ENCODE results near the gene IL12RB2. TPM values are rescaled to one million over a fixed set of nuclear protein-coding genes. Genes with fewer than 3 reads are reported as not detected.
A peak's percentile ranks its signal among the peaks of the same experiment; 100 is the strongest.
"Not testable (repeated sequence)": the region's sequence is repeated elsewhere in the genome, so short reads cannot be mapped to it uniquely, and the experiment has no call there.

IL12RB2 gene
- total RNA-seq, 1 donor from 2014 or later, result 221 TPM

DNA sequence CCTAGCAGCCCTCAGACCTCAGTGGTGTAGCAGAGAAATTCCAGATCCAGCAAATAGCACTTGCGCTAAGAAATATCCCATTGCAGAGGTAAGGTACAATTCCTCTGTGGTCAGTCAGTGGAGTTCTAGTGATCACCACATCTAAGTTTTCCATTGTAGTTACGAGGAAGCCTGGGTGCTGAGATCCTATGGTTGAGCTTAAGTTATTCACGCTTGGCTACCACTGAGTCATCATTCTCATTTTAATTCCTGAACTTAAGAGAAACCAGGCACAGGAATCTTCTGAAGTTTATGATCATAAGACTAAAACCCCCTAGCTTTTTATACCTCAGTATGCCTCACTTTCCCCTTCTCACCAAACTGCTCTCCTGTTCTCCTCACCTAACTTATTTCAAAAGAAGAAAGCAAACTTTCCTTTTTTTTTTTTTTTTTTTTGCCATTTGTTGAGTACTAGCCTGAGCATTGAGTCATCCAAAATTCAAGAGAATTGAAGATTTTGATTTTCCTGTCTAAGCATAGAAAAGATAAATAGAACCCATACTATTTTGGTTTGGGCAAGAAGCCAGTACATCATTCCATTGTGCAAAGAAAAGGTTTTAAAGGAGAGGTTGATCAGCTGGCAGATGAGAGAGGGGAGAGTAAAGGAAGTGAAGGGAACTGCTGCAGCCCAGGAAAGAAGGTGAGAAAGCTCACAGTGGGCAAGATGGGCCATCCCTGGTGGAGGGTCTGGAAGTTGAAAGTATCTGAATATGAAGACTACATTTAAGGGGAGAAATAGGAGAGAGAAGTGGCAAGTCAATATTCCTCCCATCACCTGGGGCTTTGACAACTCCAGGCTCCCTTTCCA is 82.6 kb downstream of the IL12RB2 start:
- no peaks in the 10 kb centered on the region for H3K27me3 Mint-ChIP-seq (ENCODE audit: insufficient read depth)
- H3K4me1 Mint-ChIP-seq (ENCODE audit: low read depth), result peaks cover 13% of the 10 kb centered on the region
- H3K9me3 Mint-ChIP-seq, result no peaks in the 10 kb centered on the region
- peak overlapping the region; percentile 61 for H3K27ac Mint-ChIP-seq
- DNase-seq (ENCODE audit: low spot score), result no peak
- no peak overlapping the region for H3K4me3 Mint-ChIP-seq
- intact Hi-C loops (cut with micrococcal nuclease), result no loop called here
- H3K36me3 Mint-ChIP-seq (ENCODE audit: low read depth), result peaks cover 55% of the 10 kb centered on the region

DNA sequence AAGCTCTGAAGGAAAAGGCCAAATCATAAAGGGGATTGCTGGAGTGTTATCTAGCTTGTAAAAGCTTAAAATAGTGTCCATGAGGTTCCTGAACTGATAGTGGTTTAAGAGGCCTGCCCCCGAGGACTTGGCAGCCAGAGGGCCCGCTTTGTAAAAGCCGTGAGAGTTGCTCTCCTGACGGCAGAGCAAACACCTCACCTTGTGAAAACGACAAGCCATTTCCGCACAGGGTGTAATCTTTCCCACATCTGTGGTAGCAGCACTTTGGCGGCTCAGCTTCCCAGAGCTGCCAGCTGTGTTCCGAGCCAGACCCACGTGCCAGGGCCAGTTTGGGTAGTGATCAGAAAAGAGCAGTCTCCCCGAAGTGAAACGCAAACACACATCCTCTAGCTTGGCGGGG is 85.6 kb downstream of the IL12RB2 start:
- Mint-ChIP-seq H3K27ac (peak overlapping the region; percentile 26), H3K9me3 (no peaks in the 10 kb centered on the region), H3K27me3 (ENCODE audit: insufficient read depth) (no peaks in the 10 kb centered on the region), H3K4me3 (no peak overlapping the region), H3K4me1 (ENCODE audit: low read depth) (peaks cover 25% of the 10 kb centered on the region), H3K36me3 (ENCODE audit: low read depth) (peaks cover 62% of the 10 kb centered on the region)
- DNase-seq (ENCODE audit: low spot score), result no peak
- intact Hi-C loops (cut with micrococcal nuclease), result no loop called here

DNA sequence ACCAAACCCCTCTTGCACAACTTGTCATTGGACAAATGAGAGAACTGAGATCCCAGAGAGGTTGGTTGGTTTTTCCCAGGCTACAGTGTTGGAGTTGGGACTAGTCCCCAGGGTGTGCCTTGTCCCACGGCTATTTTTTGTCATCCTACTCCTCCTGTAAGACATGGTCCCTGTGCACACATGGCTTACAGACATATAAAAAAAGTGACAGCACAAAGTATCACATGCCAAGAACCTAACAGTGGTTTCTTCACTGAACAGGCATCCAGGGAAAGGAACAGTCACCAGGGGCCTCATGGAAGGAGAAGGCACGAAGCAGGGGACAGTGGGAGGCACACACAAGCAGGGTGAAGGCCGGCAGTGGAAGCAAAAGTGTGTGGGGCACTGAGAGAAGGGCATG is 86.1 kb downstream of the IL12RB2 start:
- no peak for DNase-seq (ENCODE audit: low spot score)
- H3K9me3 Mint-ChIP-seq, result no peaks in the 10 kb centered on the region
- H3K27ac Mint-ChIP-seq, result peak overlapping the region; percentile 26
- peaks cover 67% of the 10 kb centered on the region for H3K36me3 Mint-ChIP-seq (ENCODE audit: low read depth)
- H3K4me1 Mint-ChIP-seq (ENCODE audit: low read depth), result peaks cover 29% of the 10 kb centered on the region
- no peaks in the 10 kb centered on the region for H3K27me3 Mint-ChIP-seq (ENCODE audit: insufficient read depth)
- intact Hi-C loops (cut with micrococcal nuclease), result no loop called here
- no peak overlapping the region for H3K4me3 Mint-ChIP-seq

DNA sequence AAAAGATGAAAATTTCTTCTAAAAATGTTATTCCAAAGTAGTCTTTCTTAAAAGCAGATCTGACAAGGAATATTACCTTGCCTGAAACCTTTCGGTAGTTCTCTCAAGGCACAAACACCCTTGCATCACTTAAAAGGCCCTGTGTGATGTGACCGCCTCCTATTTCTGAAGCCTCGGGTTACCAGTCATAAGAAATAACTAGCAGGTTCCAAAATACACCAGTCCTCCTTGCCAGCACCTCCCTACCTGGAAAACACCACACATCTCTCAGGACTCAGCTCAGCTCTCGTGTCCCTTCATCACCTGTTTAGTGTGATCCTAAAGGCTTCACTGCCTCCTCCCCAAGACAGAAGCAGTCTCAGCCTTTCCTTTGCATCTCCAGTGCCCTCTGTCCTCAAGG is 86.9 kb downstream of the IL12RB2 start:
- Mint-ChIP-seq H3K36me3 (ENCODE audit: low read depth) (peaks cover 68% of the 10 kb centered on the region), H3K9me3 (no peaks in the 10 kb centered on the region), H3K4me1 (ENCODE audit: low read depth) (peaks cover 36% of the 10 kb centered on the region), H3K27ac (peak overlapping the region; percentile 34), H3K4me3 (no peak overlapping the region), H3K27me3 (ENCODE audit: insufficient read depth) (no peaks in the 10 kb centered on the region)
- DNase-seq (ENCODE audit: low spot score), result no peak
- intact Hi-C loops (cut with micrococcal nuclease), result no loop called here

DNA sequence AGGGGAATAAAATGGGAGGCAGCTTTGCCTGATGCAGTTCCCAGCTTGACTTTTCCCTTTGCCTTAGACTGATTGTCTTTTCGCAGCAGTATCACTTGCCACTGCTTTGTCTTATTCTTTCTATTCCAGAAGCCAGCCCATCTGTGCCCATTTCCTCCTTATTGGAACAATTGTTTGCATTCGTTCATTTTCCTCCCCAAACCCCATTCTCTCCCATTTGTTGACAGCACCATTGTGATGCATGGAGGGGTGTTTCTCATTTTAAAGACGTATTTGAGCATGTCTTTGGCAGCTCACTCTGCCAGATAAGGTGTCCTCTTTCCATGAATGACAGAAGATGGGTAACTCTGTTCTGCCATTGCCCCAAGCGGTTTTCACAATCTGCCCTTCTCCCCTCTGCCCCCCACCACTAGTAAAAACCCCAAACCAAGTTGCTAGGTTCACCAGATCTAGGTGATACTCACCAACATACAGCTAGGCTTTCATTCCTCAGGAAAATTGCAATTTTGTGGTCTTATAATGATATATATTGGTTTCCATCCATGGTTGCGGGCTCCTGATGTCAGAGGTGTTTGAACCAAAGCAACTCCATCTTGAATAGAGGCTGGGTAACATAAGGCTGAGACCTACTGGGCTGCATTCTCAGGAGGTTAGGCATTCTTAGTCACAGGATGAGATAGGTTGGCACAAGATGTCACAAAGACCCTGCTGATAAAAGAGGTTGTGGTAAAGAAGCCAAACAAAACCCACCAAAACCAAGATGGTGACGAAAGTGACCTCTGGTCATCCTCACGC is 91.7 kb downstream of the IL12RB2 start:
- Mint-ChIP-seq H3K27ac (peak overlapping the region; percentile 82), H3K27me3 (ENCODE audit: insufficient read depth) (no peaks in the 10 kb centered on the region), H3K9me3 (no peaks in the 10 kb centered on the region), H3K4me3 (no peak overlapping the region), H3K4me1 (ENCODE audit: low read depth) (peaks cover 39% of the 10 kb centered on the region), H3K36me3 (ENCODE audit: low read depth) (peaks cover 60% of the 10 kb centered on the region)
- DNase-seq (ENCODE audit: low spot score), result no peak
- intact Hi-C loops (cut with micrococcal nuclease), result no loop called here

DNA sequence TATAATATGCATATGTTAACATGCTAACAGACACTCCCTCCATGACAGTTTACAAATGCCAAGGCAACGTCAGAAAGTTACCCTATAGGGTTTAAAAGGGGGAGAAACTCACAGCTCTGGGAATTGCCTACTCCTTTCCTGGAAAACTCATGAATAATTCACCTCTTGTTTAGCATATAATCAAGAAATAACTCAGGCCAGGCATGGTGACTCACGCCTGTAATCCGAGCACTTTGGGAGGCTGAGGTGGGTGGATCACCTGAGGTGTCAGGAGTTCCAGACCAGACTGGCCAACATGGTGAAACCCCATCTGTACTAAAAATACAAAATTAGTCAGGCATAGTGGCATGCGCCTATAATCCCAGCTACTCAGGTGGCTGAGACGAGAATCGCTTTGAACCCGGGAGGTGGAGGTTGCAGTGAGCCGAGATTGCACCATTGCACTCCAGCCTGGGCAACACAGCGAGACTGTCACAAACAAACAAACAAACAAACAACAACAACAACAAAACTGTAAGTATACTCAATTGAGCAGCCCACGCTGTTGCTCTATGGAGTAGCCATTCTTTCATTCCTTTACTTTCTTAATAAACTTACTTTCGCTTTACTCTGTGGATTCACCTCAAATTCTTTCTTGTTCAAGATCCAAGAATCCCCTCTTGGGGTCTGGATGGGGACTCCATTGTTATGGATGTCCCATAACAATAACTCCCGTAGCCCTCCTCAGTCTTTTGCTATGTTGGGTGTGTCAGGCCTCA is 92.5 kb downstream of the IL12RB2 start:
- H3K9me3 Mint-ChIP-seq; H3K4me3 Mint-ChIP-seq; H3K27me3 Mint-ChIP-seq (ENCODE audit: insufficient read depth); DNase-seq (ENCODE audit: low spot score): not testable (repeated sequence)
- Mint-ChIP-seq H3K36me3 (ENCODE audit: low read depth) (peaks cover 63% of the 10 kb centered on the region), H3K27ac (peak overlapping the region; percentile 82), H3K4me1 (ENCODE audit: low read depth) (peaks cover 43% of the 10 kb centered on the region)
- intact Hi-C loops (cut with micrococcal nuclease), result loop anchor here (1.0 kb wide), 1 partner anchor 30 kb away; the partner anchor contains the start of gene SERBP1

DNA sequence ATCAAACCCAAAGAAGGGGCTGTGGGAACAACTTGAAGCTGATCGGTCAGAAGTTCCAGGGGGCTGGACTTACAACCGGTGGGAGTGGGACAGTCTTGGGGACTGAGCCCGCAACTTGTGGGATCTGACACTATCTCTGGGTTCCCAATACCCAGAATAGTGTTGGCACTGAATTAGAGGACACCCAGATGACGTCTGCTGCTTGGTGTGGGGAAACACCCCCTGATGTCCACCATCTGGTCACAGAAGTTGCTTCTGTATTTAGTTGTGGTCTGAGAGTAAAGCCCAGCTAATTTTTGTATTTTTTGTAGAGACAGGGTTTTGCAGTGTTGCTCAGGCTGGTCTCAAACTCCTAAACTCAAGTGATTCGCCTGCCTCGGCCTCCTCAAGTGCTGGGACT is 93.8 kb downstream of the IL12RB2 start:
- H3K9me3 Mint-ChIP-seq, result no peaks in the 10 kb centered on the region
- no peak overlapping the region for H3K4me3 Mint-ChIP-seq
- intact Hi-C loops (cut with micrococcal nuclease), result no loop called here
- DNase-seq (ENCODE audit: low spot score), result no peak
- H3K27ac Mint-ChIP-seq, result peak overlapping the region; percentile 40
- H3K27me3 Mint-ChIP-seq (ENCODE audit: insufficient read depth), result no peaks in the 10 kb centered on the region
- H3K36me3 Mint-ChIP-seq (ENCODE audit: low read depth), result peaks cover 53% of the 10 kb centered on the region
- H3K4me1 Mint-ChIP-seq (ENCODE audit: low read depth), result peaks cover 37% of the 10 kb centered on the region

DNA sequence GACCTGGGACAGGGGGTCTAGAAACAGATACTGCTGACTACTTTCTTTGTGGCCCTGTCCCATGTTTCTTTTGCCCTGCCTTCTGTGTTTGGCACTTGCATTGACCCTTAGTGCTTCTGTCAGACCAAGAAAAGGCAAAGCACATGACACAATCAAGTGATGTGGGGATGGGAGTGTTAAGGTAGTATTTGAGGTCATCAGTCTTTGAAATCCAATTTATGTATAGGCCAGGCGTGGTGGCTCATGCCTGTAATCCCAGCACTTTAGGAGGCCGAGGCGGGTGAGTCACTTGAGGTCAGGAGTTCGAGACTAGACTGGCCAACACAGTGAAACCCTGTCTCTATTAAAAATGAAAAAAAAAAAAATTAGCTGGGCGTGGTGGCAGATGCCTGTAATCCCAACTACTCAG is 96.5 kb downstream of the IL12RB2 start:
- peaks cover 24% of the 10 kb centered on the region for H3K4me1 Mint-ChIP-seq (ENCODE audit: low read depth)
- H3K36me3 Mint-ChIP-seq (ENCODE audit: low read depth), result peaks cover 36% of the 10 kb centered on the region
- intact Hi-C loops (cut with micrococcal nuclease), result no loop called here
- no peaks in the 10 kb centered on the region for H3K27me3 Mint-ChIP-seq (ENCODE audit: insufficient read depth)
- no peaks in the 10 kb centered on the region for H3K9me3 Mint-ChIP-seq
- DNase-seq (ENCODE audit: low spot score), result no peak
- no peak overlapping the region for H3K4me3 Mint-ChIP-seq
- H3K27ac Mint-ChIP-seq, result no peak overlapping the region

DNA sequence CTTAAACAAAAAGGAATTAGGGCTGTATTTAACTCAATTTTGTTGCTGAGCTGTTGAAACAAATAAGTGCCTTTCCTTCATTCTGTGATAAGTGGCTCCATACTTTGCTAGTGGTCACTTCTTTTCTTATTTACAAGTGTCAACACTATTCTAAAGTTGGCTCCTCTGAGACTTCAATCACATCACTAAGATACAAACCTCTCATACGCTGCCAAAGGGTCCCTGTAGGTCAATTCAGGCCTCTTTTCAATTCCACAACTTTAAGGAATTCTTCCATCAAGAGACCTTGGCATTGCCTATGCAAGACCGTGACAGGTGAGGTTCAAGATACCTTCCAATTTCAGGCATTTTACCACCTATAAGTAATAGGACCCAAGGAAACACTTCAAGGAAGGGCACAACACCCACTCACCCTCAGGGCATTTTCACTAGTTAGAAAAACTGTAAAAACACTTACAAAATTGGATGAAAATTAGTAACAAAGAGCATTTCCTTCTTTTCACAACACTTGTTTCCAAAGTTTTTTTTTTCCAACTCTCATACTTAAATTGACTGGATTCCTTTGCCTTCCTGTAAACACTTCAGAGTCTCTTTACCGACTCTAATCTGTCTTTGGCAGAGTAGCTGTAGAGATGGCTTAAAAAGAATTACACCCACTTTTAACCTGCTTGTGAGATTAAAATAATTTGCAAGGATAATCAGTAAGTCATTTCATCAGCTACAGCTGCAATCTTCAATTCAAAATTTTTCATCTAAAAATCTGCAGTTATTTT is 98.0 kb downstream of the IL12RB2 start:
- H3K27ac Mint-ChIP-seq, result no peak overlapping the region
- H3K4me1 Mint-ChIP-seq (ENCODE audit: low read depth), result peaks cover 26% of the 10 kb centered on the region
- no peak overlapping the region for H3K4me3 Mint-ChIP-seq
- peaks cover 36% of the 10 kb centered on the region for H3K36me3 Mint-ChIP-seq (ENCODE audit: low read depth)
- DNase-seq (ENCODE audit: low spot score), result no peak
- intact Hi-C loops (cut with micrococcal nuclease), result loop anchor here (5.0 kb wide), 1 partner anchor 33 kb away; no protein-coding TSS in a partner anchor
- no peaks in the 10 kb centered on the region for H3K27me3 Mint-ChIP-seq (ENCODE audit: insufficient read depth)
- H3K9me3 Mint-ChIP-seq, result no peaks in the 10 kb centered on the region

DNA sequence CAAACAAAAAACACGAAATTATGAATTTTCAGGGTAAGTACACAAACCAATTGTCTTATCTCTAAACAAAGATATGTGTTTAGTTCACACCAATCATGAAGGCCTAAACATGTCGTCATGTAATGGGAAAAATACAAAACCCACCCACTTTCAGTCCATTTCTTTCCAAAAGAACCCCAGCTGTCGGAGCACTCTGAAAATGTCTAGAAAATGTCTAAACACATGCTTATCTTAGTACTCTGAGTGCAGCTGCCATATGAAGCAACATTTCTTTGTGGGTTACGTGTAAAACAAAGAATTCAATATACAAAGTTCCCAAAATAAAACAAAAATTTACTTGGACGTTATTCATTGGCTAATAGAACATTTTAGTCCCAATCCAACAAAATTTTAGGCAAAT is 99.8 kb downstream of the IL12RB2 start:
- Mint-ChIP-seq H3K36me3 (ENCODE audit: low read depth) (peaks cover 31% of the 10 kb centered on the region), H3K27ac (no peak overlapping the region)

DNA sequence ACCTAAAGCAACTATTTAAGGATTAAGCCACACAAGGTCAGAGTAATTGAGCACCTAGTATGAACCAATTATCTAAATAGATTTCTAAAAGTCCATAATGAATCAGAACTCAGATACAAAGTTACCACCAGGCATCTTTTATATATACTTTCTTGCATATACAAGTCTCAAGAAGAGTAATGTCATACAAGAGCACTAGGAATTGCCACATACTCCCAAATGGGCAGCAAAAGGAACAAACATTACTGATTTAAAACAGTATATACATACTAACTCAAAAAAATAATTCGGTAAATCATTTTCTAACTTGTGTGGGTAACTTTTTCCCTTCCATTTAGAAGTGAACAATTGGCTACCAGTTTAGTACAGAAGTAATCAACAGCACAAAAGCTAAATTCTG is 100.5 kb downstream of the IL12RB2 start:
- H3K27me3 Mint-ChIP-seq (ENCODE audit: insufficient read depth), result no peaks in the 10 kb centered on the region
- no peak for DNase-seq (ENCODE audit: low spot score)
- peak overlapping the region; percentile 54 for H3K27ac Mint-ChIP-seq
- peaks cover 25% of the 10 kb centered on the region for H3K4me1 Mint-ChIP-seq (ENCODE audit: low read depth)
- H3K36me3 Mint-ChIP-seq (ENCODE audit: low read depth), result peaks cover 34% of the 10 kb centered on the region
- H3K9me3 Mint-ChIP-seq, result no peaks in the 10 kb centered on the region
- intact Hi-C loops (cut with micrococcal nuclease), result loop anchor here (5.0 kb wide), 1 partner anchor 36 kb away; no protein-coding TSS in a partner anchor
- no peak overlapping the region for H3K4me3 Mint-ChIP-seq

More for the DNA sequence above, 99.8 kb downstream of the IL12RB2 start:
- H3K4me1 Mint-ChIP-seq (ENCODE audit: low read depth), result peaks cover 25% of the 10 kb centered on the region
- no peak for DNase-seq (ENCODE audit: low spot score)
- intact Hi-C loops (cut with micrococcal nuclease), result loop anchor here (5.0 kb wide), 1 partner anchor 35 kb away; no protein-coding TSS in a partner anchor
- H3K4me3 Mint-ChIP-seq, result no peak overlapping the region
- H3K9me3 Mint-ChIP-seq, result no peaks in the 10 kb centered on the region
- no peaks in the 10 kb centered on the region for H3K27me3 Mint-ChIP-seq (ENCODE audit: insufficient read depth)

DNA sequence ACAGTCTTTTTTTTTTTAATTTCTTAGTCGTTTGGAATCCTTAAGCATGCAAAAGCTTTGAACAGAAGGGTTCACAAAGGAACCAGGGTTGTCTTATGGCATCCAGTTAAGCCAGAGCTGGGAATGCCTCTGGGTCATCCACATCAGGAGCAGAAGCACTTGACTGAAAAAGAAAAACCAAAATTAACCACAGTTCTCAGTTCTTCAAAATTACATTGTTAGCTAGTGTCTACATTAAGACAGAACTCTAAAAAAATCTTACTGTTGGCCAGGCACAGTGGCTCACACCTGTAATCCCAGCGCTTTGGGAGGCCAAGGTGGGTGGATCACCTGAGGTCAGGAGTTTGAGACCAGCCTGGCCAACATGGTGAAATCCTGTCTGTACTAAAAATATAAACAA is 105.4 kb downstream of the IL12RB2 start:
- H3K27ac Mint-ChIP-seq; H3K9me3 Mint-ChIP-seq; H3K4me3 Mint-ChIP-seq; H3K27me3 Mint-ChIP-seq (ENCODE audit: insufficient read depth); DNase-seq (ENCODE audit: low spot score): not testable (repeated sequence)
- H3K4me1 Mint-ChIP-seq (ENCODE audit: low read depth), result peaks cover 45% of the 10 kb centered on the region
- intact Hi-C loops (cut with micrococcal nuclease), result loop anchor here (1.0 kb wide), 1 partner anchor 13 kb away; no protein-coding TSS in a partner anchor
- peaks cover 62% of the 10 kb centered on the region for H3K36me3 Mint-ChIP-seq (ENCODE audit: low read depth)

All from activated T-helper 1 cell treated with anti-CD3 and anti-CD28 coated beads, Interleukin-12 subunit alpha, Interleukin-12 subunit beta, Interleukin-2, Interleukin-4 antibody, amounts not matched to agents 30 ng/mL and 10 ng/mL and 1 ng/mL, durations not matched to agents 14 hours and 24 hours and 36 hours (primary cell).